Mesendoderm (in vitro differentiated cells): ENCODE results near the gene PQBP1.

ENCODE experiments used
- DNase-seq: peaks from one replicate; pipeline ENCODE4 v3.0.0; 2013
- H2AK5ac ChIP-seq: 2 replicates; pipeline ENCODE4 v1.6.1; 2013; ENCODE audit warnings: low read length, inconsistent platforms
- H2BK120ac ChIP-seq: 2 replicates; pipeline ENCODE4 v1.6.1; 2013; ENCODE audit warnings: low read depth, mild to moderate bottlenecking, low read length, moderate library complexity, mixed read lengths
- H2BK15ac ChIP-seq: replicated peaks from 2 replicates; pipeline ENCODE4 v1.6.1; 2013; ENCODE audit warnings: low read depth, mild to moderate bottlenecking, moderate library complexity
- H2BK5ac ChIP-seq: 2 replicates; pipeline ENCODE4 v1.6.1; 2013; ENCODE audit warnings: low read length, inconsistent platforms
- H3K18ac ChIP-seq: 2 replicates; pipeline ENCODE4 v1.6.1; 2013; ENCODE audit warnings: mild to moderate bottlenecking, low read length, mixed read lengths
- H3K23ac ChIP-seq: one replicate; pipeline ENCODE4 v1.6.1; 2013; ENCODE audit warnings: low read length
- H3K27ac ChIP-seq: 2 replicates; pipeline ENCODE4 v1.5.1; 2013; ENCODE audit warnings: low read depth, mild to moderate bottlenecking, inconsistent platforms, low read length, moderate library complexity
- H3K27me3 ChIP-seq: 2 replicates; pipeline ENCODE4 v1.6.1; 2013; ENCODE audit warnings: low read length, control low read depth, mild to moderate bottlenecking, inconsistent platforms; ENCODE audit not compliant: insufficient read depth, poor library complexity
- H3K36me3 ChIP-seq: 2 replicates; pipeline ENCODE4 v1.6.1; 2013; ENCODE audit warnings: low read length, inconsistent platforms; ENCODE audit not compliant: control insufficient read depth, insufficient read depth
- H3K4ac ChIP-seq: one replicate; pipeline ENCODE4 v1.6.1; 2013; ENCODE audit warnings: low read depth, mild to moderate bottlenecking, low read length, moderate library complexity
- H3K4me1 ChIP-seq: 2 replicates; pipeline ENCODE4 v1.6.1; 2013; ENCODE audit warnings: low read depth, low read length, inconsistent platforms; ENCODE audit not compliant: control insufficient read depth
- H3K4me2 ChIP-seq: 2 replicates; pipeline ENCODE4 v1.6.1; 2013; ENCODE audit warnings: low read length
- H3K4me3 ChIP-seq: 2 replicates; pipeline ENCODE4 v1.5.1; 2013; ENCODE audit warnings: mild to moderate bottlenecking, low read length
- H3K56ac ChIP-seq: one replicate; pipeline ENCODE4 v1.6.1; 2013; ENCODE audit warnings: low read length
- H3K79me1 ChIP-seq: 2 replicates; pipeline ENCODE4 v1.6.1; 2013; ENCODE audit warnings: low read length, inconsistent platforms
- H3K79me2 ChIP-seq: 2 replicates; pipeline ENCODE4 v1.6.1; 2013; ENCODE audit warnings: mild to moderate bottlenecking, low read length; ENCODE audit not compliant: control insufficient read depth, insufficient read depth
- H3K9ac ChIP-seq: 2 replicates; pipeline ENCODE4 v1.6.1; 2013; ENCODE audit warnings: low read length, inconsistent platforms
- H4K5ac ChIP-seq: one replicate; pipeline ENCODE4 v1.6.1; 2013; ENCODE audit warnings: low read length
- H4K8ac ChIP-seq: one replicate; pipeline ENCODE4 v1.6.1; 2013; ENCODE audit warnings: low read depth, mild to moderate bottlenecking, control low read depth, low read length, moderate library complexity
- WGBS: extraction: QIAGEN DNeasy Blood & Tissue Kit; methylation state at CpG from one replicate; pipeline ENCODE4 v1.1.7; 2013; ENCODE audit warnings: low lambda C conversion rate, missing lambda C conversion rate; ENCODE audit not compliant: insufficient coverage; ENCODE audit errors: extremely low coverage; 5-methylcytosine and 5-hydroxymethylcytosine counted together

PQBP1 gene

DNA sequence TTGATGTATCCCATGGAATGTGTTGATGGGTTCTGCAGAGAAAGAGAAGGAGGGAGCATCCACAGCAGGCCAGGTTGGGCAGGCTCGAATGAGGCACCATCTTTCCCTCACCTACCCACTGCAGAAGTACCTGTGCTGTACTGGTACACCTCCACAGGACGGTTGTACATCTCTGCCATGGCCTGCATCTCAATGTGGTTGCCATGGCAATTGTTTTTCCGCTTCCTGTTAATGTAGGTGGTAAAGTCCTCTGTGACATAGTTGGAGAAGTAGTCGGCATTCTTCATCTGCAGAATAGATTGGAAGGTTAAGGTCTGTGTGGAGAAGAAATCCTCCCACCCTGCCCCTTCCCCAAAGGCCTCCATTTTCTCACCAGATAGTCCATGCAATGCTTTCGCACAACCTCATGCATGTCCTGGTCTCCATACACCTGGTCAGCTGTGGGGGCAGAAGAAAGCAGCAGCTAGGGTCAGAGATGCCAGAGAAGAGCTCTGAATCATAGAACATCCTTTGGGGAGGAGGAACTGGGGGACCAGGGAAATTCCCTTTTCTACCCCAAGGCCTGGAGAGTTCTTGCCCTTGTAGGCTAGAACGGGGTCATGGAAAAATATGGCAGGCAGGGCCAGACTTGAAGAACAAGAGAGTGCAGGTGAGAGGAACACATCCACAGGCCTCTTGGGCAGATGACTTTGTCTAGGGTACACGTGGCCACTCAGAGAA lies 37.0 kb downstream of the PQBP1 start:
- no peak overlapping the region for H3K56ac ChIP-seq
- no peak overlapping the region for H3K18ac ChIP-seq
- H4K8ac ChIP-seq, result no peak overlapping the region
- H3K4me3 ChIP-seq, result no peak overlapping the region
- H2BK120ac ChIP-seq, result no peak overlapping the region
- WGBS, result no CpG with 5 or more reads among the region's 7 CpGs
- no peak overlapping the region for H2BK5ac ChIP-seq
- no peaks in the 10 kb centered on the region for H3K27me3 ChIP-seq
- H3K23ac ChIP-seq, result no peak overlapping the region
- peaks cover 3% of the 10 kb centered on the region for H3K79me2 ChIP-seq
- DNase-seq, result no peak
- H2BK15ac ChIP-seq, result no peak overlapping the region
- H3K4me2 ChIP-seq, result no peak overlapping the region
- no peaks in the 10 kb centered on the region for H3K79me1 ChIP-seq
- no peak overlapping the region for H3K4ac ChIP-seq
- H3K4me1 ChIP-seq, result no peaks in the 10 kb centered on the region
- H4K5ac ChIP-seq, result no peak overlapping the region
- no peak overlapping the region for H3K27ac ChIP-seq
- H3K9ac ChIP-seq, result no peak overlapping the region
- H2AK5ac ChIP-seq, result no peak overlapping the region
- H3K36me3 ChIP-seq, result peaks cover 2% of the 10 kb centered on the region

DNA sequence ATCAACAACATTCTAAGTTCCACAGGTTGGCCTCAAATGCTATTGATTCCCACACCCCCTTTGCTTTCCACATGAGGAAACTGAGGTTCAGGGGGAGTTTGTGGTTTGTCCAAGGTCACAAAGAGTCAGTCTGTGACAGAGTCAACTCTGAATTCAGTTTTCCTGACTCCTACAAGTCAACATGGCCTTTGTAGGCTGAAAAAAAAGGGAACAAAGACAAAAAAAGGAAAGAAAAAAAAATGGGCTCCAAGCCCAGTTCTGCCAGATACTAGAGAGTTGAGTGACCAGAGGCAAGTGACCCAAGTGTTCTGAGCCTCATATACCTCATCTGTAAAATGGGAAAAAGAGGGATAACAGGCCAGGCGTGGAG lies 37.6 kb downstream of the PQBP1 start:
- peaks cover 2% of the 10 kb centered on the region for H3K36me3 ChIP-seq
- H4K8ac ChIP-seq, result no peak overlapping the region
- peaks cover 6% of the 10 kb centered on the region for H3K79me2 ChIP-seq
- no peak overlapping the region for H2BK120ac ChIP-seq
- no peak overlapping the region for H2BK15ac ChIP-seq
- H3K18ac ChIP-seq, result no peak overlapping the region
- no peak overlapping the region for H3K23ac ChIP-seq
- H2AK5ac ChIP-seq, result no peak overlapping the region
- no peak overlapping the region for H2BK5ac ChIP-seq
- WGBS, result no CpG with 5 or more reads among the region's 1 CpG
- no peak overlapping the region for H3K56ac ChIP-seq
- no peaks in the 10 kb centered on the region for H3K27me3 ChIP-seq
- H3K79me1 ChIP-seq, result no peaks in the 10 kb centered on the region
- H3K9ac ChIP-seq, result no peak overlapping the region
- no peak overlapping the region for H3K27ac ChIP-seq
- no peak overlapping the region for H3K4me2 ChIP-seq
- H3K4me1 ChIP-seq, result no peaks in the 10 kb centered on the region
- H3K4me3 ChIP-seq, result no peak overlapping the region
- H3K4ac ChIP-seq, result no peak overlapping the region
- no peak overlapping the region for H4K5ac ChIP-seq
- DNase-seq, result no peak

DNA sequence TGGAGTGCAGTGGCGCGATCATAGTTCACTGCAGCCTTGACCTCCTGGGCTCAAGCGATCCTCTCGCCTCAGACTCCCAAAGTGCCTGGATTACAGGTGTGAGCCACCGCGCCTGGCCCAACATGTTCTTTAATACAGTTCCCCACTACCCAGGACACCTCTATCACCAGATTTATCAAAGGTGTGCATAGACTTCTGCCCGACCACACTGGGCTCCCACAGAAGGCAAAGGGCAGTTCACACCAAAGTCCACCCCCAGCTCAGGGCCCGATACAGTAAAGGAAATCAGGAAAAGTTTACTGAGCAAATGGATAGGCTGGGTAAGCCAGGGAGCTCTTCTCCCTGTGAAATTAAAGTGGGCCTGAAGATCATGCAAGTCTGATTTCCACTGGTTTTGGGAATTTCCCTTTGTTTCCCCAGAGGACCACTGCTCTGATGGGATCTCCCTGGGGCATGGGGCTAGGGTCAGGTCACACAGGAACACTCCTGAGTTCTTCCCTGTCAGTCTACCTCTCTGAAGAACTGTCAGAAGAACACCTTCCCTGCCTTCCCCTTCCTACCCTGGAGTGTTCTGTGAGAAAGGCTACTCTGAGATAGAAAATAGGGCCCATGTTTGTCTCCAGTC lies 38.8 kb downstream of the PQBP1 start:
- H3K36me3 ChIP-seq, result peaks cover 2% of the 10 kb centered on the region
- WGBS, result no CpG with 5 or more reads among the region's 8 CpGs

DNA sequence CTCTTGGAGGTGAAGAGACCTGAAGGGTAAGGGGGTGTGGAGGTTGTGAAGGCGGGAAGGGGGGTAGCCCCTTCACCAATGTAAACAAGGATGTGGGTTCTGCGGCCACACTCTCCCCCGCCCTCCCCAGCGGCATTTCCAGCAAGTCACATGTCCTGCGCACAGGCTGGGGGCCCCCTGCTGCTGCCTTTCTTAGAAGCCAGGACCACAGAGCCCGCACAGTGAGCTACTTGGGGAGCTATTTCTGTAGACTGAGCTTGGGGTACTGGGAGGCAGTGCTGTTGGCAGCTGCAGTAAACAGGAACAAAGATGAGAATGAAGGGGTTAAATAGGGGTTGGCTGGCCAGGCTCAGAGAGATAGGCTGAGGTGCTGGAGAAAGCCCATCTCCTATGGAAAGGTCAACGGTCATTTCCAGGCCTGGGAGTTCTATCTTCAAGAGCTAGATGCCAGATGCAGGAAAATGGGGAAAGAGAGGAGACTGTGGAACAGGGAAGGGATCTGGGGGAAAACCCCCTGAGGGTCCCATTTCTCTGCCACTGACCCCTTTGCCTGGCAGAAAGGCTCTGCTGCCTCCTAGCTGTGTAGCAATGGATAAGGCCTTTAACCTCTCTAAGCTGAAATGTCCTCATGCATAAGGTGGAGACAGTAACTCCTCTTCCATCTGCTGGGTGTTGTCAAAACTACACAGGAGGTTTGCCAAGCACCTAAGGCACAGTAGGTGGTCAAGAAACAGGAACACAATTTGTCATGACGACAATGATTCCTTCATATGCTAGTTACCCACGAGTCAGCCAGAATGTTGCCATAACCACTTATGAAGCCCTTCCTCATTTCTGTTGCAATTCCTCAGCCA lies 39.6 kb downstream of the PQBP1 start:
- Histone ChIP-seq H3K4me3 (no peak overlapping the region), H3K79me1 (no peaks in the 10 kb centered on the region), H3K27ac (no peak overlapping the region), H3K23ac (no peak overlapping the region), H3K56ac (peak overlapping the region; percentile 64), H3K18ac (no peak overlapping the region), H3K36me3 (peaks cover 2% of the 10 kb centered on the region), H2BK120ac (no peak overlapping the region), H2BK15ac (no peak overlapping the region), H3K4ac (peak overlapping the region; percentile 21), H2AK5ac (no peak overlapping the region), H4K5ac (no peak overlapping the region), H3K4me1 (no peaks in the 10 kb centered on the region), H3K27me3 (no peaks in the 10 kb centered on the region), H3K79me2 (peaks cover 6% of the 10 kb centered on the region), H2BK5ac (no peak overlapping the region), H4K8ac (no peak overlapping the region), H3K4me2 (no peak overlapping the region), H3K9ac (peak overlapping the region; percentile 23)
- WGBS, result no CpG with 5 or more reads among the region's 9 CpGs
- DNase-seq, result peak; percentile 70

More for the DNA sequence above, 38.8 kb downstream of the PQBP1 start:
- H4K8ac ChIP-seq, result no peak overlapping the region
- H2BK120ac ChIP-seq, result no peak overlapping the region
- H3K4ac ChIP-seq, result no peak overlapping the region
- no peak overlapping the region for H4K5ac ChIP-seq
- DNase-seq, result no peak
- H3K79me2 ChIP-seq, result peaks cover 6% of the 10 kb centered on the region
- no peak overlapping the region for H2BK15ac ChIP-seq
- H3K27ac ChIP-seq, result no peak overlapping the region
- no peak overlapping the region for H2AK5ac ChIP-seq
- peak overlapping the region; percentile 37 for H3K56ac ChIP-seq
- H3K4me3 ChIP-seq, result no peak overlapping the region
- H3K4me2 ChIP-seq, result no peak overlapping the region
- H3K9ac ChIP-seq, result peak overlapping the region; percentile 4
- no peaks in the 10 kb centered on the region for H3K27me3 ChIP-seq
- no peaks in the 10 kb centered on the region for H3K4me1 ChIP-seq
- H3K79me1 ChIP-seq, result no peaks in the 10 kb centered on the region
- no peak overlapping the region for H2BK5ac ChIP-seq
- no peak overlapping the region for H3K23ac ChIP-seq
- no peak overlapping the region for H3K18ac ChIP-seq

DNA sequence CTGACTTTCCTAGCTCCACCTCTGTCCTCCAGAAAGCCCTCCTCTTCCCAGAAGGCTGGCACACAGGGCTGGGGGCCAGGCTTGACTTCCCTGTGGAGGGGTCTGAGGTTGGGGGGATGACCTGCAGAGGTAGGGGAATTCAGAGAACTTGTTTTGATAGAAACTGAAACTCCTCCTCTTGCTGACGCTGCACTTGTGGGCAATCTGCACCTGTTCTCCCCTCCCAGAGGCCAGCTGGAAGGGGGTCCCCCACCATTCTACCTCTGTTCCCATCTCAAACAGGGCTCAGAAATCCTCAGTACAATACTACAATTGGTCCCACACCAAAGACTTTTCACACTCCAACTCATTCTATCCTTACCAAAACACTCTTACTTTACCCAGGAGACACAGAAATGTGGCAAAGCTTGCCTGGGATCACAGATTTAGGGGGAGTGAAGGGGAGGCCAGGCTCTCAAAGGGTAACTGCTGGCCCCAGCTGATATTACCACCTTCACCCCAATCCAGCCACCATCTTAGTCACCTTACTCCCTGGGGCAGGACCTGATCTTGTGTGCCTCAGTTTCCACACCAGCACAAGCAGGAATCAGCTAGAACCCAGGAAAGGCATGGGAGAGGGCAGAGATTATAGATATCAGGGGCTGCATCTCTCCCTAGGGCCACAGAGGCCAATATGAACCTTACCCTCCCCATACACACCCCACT lies 41.1 kb downstream of the PQBP1 start:
- H2BK120ac ChIP-seq, result no peak overlapping the region
- peaks cover 6% of the 10 kb centered on the region for H3K79me2 ChIP-seq
- H3K4me2 ChIP-seq, result no peak overlapping the region
- no peak overlapping the region for H2AK5ac ChIP-seq
- H3K23ac ChIP-seq, result no peak overlapping the region
- H3K56ac ChIP-seq, result no peak overlapping the region
- H4K8ac ChIP-seq, result no peak overlapping the region
- no peak overlapping the region for H3K27ac ChIP-seq
- no peaks in the 10 kb centered on the region for H3K79me1 ChIP-seq
- WGBS, result no CpG with 5 or more reads among the region's 1 CpG
- H3K18ac ChIP-seq, result no peak overlapping the region
- H3K27me3 ChIP-seq, result no peaks in the 10 kb centered on the region
- H2BK5ac ChIP-seq, result no peak overlapping the region
- H3K4me3 ChIP-seq, result no peak overlapping the region
- no peak overlapping the region for H4K5ac ChIP-seq
- H3K4ac ChIP-seq, result no peak overlapping the region
- no peak overlapping the region for H3K9ac ChIP-seq
- no peak for DNase-seq
- H3K4me1 ChIP-seq, result no peaks in the 10 kb centered on the region
- no peak overlapping the region for H2BK15ac ChIP-seq
- H3K36me3 ChIP-seq, result peaks cover 2% of the 10 kb centered on the region
